ENCODE measurements around the gene CDC25C.
A peak's percentile ranks its signal among the peaks of the same experiment; 100 is the strongest.

Gene CDC25C

DNA sequence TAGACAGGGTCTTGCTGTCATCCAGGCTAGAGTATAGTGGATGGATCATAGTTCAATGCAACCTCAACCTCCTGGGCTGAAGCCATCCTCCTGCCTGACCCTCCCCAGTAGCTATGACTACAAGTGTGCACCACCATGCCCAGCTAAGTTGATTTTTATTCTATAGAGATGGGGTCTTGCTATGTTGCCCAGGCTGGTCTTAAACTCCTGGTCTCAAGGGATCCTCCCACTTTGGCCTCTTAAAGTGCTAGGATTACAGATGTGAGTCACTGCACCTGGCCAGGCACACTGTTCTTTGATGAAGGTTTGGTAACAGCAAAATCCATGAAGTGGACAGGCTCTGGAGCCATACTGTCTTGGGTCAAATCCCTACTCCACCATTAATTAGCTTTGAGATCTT is 50.7 kb downstream of the CDC25C start:
- H3K27ac ChIP-seq (ENCODE audit: insufficient read depth, low read length, poor library complexity, severe bottlenecking), result no peak overlapping the region
- H3K36me3 ChIP-seq (ENCODE audit: control insufficient read depth, insufficient read depth, low read length), result no peaks in the 10 kb centered on the region
- no peaks in the 10 kb centered on the region for H3K27me3 ChIP-seq (replicated peaks; ENCODE audit: control insufficient read depth, insufficient read depth, low read length, poor library complexity, severe bottlenecking)
- no peak for DNase-seq
- no peaks in the 10 kb centered on the region for H3K4me1 ChIP-seq (ENCODE audit: control insufficient read depth, insufficient read depth, low read length, poor library complexity, severe bottlenecking)
- H3K9me3 ChIP-seq (ENCODE audit: control insufficient read depth, low read length), result no peaks in the 10 kb centered on the region
- H3K4me3 ChIP-seq (ENCODE audit: insufficient read depth, low read depth, low read length, poor library complexity, severe bottlenecking), result no peak overlapping the region

GRCh38 chr5:138276402-138277054 is 55.1 kb downstream of the CDC25C start:
- no peak for DNase-seq
- Histone ChIP-seq H3K36me3 (ENCODE audit: control insufficient read depth, insufficient read depth, low read length) (no peaks in the 10 kb centered on the region), H3K9me3 (ENCODE audit: control insufficient read depth, low read length) (no peaks in the 10 kb centered on the region)

DNA sequence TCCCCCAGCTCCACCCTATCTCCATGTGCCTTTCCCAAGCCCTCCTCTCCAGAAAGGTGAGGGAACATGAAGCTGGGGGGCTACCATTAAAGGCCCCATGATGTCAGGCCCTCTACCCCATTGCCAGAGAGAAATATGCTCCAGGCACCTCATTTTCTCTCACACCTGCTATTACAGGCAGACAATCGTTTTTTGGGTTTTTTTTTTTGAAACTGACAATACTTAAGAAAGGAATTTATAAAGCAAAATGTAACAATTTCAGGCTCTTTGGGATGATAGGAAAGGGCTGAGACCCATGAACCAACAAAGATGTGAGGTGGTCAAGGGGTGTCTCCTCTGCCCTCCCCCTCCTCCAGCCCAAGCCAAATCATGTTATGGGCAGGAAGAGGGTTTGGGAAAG is 55.7 kb downstream of the CDC25C start:
- Histone ChIP-seq H3K36me3 (ENCODE audit: control insufficient read depth, insufficient read depth, low read length) (no peaks in the 10 kb centered on the region), H3K4me3 (ENCODE audit: insufficient read depth, low read depth, low read length, poor library complexity, severe bottlenecking) (no peak overlapping the region), H3K4me1 (ENCODE audit: control insufficient read depth, insufficient read depth, low read length, poor library complexity, severe bottlenecking) (no peaks in the 10 kb centered on the region), H3K9me3 (ENCODE audit: control insufficient read depth, low read length) (no peaks in the 10 kb centered on the region), H3K27ac (ENCODE audit: insufficient read depth, low read length, poor library complexity, severe bottlenecking) (no peak overlapping the region), H3K27me3 (replicated peaks; ENCODE audit: control insufficient read depth, insufficient read depth, low read length, poor library complexity, severe bottlenecking) (no peaks in the 10 kb centered on the region)
- DNase-seq, result no peak

More at GRCh38 chr5:138276402-138277054, 55.1 kb downstream of the CDC25C start:
- H3K4me3 ChIP-seq (ENCODE audit: insufficient read depth, low read depth, low read length, poor library complexity, severe bottlenecking), result no peak overlapping the region
- H3K27me3 ChIP-seq (replicated peaks; ENCODE audit: control insufficient read depth, insufficient read depth, low read length, poor library complexity, severe bottlenecking), result no peaks in the 10 kb centered on the region
- H3K27ac ChIP-seq (ENCODE audit: insufficient read depth, low read length, poor library complexity, severe bottlenecking), result no peak overlapping the region
- no peaks in the 10 kb centered on the region for H3K4me1 ChIP-seq (ENCODE audit: control insufficient read depth, insufficient read depth, low read length, poor library complexity, severe bottlenecking)

DNA sequence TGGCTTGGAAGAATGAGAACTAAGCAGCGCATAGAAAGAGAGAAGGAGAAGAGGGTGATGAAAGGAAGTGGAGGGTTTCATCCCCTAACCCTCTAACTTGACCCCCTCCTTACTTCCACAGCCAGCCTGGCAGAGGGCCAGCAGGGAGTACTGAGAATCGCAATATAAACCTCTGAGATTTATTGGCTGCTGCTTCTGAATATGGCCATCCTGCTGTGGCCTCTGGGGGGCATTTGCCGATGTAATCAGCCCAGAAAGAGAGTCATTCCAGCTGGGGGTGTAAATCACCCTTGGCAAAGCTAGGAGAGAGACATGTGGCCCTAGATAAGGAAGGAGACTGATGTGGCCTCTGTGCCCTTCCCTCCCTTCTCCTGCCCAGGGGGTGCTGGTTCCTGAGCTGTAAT is 56.2 kb downstream of the CDC25C start:
- Histone ChIP-seq H3K27me3 (replicated peaks; ENCODE audit: control insufficient read depth, insufficient read depth, low read length, poor library complexity, severe bottlenecking) (no peaks in the 10 kb centered on the region), H3K9me3 (ENCODE audit: control insufficient read depth, low read length) (no peaks in the 10 kb centered on the region), H3K27ac (ENCODE audit: insufficient read depth, low read length, poor library complexity, severe bottlenecking) (no peak overlapping the region), H3K36me3 (ENCODE audit: control insufficient read depth, insufficient read depth, low read length) (no peaks in the 10 kb centered on the region), H3K4me1 (ENCODE audit: control insufficient read depth, insufficient read depth, low read length, poor library complexity, severe bottlenecking) (no peaks in the 10 kb centered on the region), H3K4me3 (ENCODE audit: insufficient read depth, low read depth, low read length, poor library complexity, severe bottlenecking) (no peak overlapping the region)
- DNase-seq, result no peak

DNA sequence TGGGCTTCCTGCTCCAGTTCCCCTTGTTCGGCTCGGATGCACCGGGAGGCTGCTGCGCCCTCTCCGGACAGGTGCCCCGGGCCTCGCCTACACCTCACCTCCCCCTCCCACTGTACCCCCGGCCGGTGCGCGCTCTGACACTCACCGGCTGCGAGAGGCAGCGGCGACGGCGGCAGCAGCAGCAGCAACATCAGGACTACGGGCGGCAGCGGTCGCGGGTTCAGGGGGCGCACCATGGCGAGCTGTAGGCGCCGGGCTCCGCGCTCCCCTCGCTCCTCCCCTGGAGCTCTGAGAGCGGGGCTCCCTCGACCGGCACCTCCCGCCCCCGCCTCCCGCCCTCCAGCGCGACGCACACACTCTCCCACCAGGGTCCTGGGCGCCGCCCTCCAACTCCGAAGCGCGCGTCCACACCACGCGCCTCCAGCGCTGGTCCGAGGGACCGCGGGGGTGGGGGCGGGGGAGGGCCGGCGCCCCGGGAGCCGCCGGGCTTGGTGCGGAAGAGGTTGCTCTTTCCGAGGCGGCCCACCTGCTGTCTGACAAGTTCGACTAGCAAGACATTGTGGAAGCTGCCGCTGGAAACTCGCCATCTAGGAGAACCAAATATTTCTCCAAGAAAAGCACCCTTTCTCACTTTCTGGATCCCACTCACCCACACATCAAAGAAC is 57.3 kb downstream of the CDC25C start, which contains the start of gene GFRA3:
TSS of gene GFRA3 (minus strand) at position 433 of the 665 bp plus-strand sequence. CDS start at position 236, 197 bp downstream.
- no peak within 1 kb of the TSS for H3K27ac ChIP-seq (ENCODE audit: insufficient read depth, low read length, poor library complexity, severe bottlenecking)
- no peaks in the 10 kb centered on the region for H3K36me3 ChIP-seq (ENCODE audit: control insufficient read depth, insufficient read depth, low read length)
- no peaks in the 10 kb centered on the region for H3K27me3 ChIP-seq (replicated peaks; ENCODE audit: control insufficient read depth, insufficient read depth, low read length, poor library complexity, severe bottlenecking)
- DNase-seq, result no peak
- peak within 1 kb of the TSS; percentile 32 for H3K4me3 ChIP-seq (ENCODE audit: insufficient read depth, low read depth, low read length, poor library complexity, severe bottlenecking)
- no peaks in the 10 kb centered on the region for H3K9me3 ChIP-seq (ENCODE audit: control insufficient read depth, low read length)
- no peaks in the 10 kb centered on the region for H3K4me1 ChIP-seq (ENCODE audit: control insufficient read depth, insufficient read depth, low read length, poor library complexity, severe bottlenecking)

DNA sequence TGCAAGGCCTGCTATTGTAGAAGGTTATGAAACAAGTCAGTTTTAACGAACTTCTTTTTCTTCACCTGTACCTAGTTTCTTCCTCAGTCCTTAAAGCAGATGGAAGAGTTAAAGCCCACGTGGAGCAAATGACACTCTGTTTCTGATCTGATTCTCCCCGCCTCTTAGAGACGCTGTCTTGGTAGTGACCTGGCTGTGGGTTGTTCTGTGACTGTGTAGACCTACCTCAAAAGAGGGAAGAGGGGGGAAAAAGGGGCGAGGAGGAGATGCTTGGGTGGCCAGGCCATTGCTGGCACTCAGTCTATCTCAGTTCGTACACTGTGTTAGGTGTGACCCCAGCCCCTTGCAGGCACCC is 57.8 kb downstream of the CDC25C start:
- Histone ChIP-seq H3K27ac (ENCODE audit: insufficient read depth, low read length, poor library complexity, severe bottlenecking) (no peak overlapping the region), H3K9me3 (ENCODE audit: control insufficient read depth, low read length) (no peaks in the 10 kb centered on the region), H3K4me1 (ENCODE audit: control insufficient read depth, insufficient read depth, low read length, poor library complexity, severe bottlenecking) (no peaks in the 10 kb centered on the region), H3K27me3 (replicated peaks; ENCODE audit: control insufficient read depth, insufficient read depth, low read length, poor library complexity, severe bottlenecking) (no peaks in the 10 kb centered on the region), H3K4me3 (ENCODE audit: insufficient read depth, low read depth, low read length, poor library complexity, severe bottlenecking) (no peak overlapping the region), H3K36me3 (ENCODE audit: control insufficient read depth, insufficient read depth, low read length) (no peaks in the 10 kb centered on the region)
- no peak for DNase-seq

GRCh38 chr5:138272681-138273080 is 58.9 kb downstream of the CDC25C start:
- Histone ChIP-seq H3K4me3 (ENCODE audit: insufficient read depth, low read depth, low read length, poor library complexity, severe bottlenecking) (no peak overlapping the region), H3K9me3 (ENCODE audit: control insufficient read depth, low read length) (no peaks in the 10 kb centered on the region), H3K27ac (ENCODE audit: insufficient read depth, low read length, poor library complexity, severe bottlenecking) (no peak overlapping the region), H3K27me3 (replicated peaks; ENCODE audit: control insufficient read depth, insufficient read depth, low read length, poor library complexity, severe bottlenecking) (no peaks in the 10 kb centered on the region), H3K36me3 (ENCODE audit: control insufficient read depth, insufficient read depth, low read length) (no peaks in the 10 kb centered on the region), H3K4me1 (ENCODE audit: control insufficient read depth, insufficient read depth, low read length, poor library complexity, severe bottlenecking) (no peaks in the 10 kb centered on the region)
- DNase-seq, result no peak

GRCh38 chr5:138271281-138271680 is 60.3 kb downstream of the CDC25C start:
- Histone ChIP-seq H3K27ac (ENCODE audit: insufficient read depth, low read length, poor library complexity, severe bottlenecking) (no peak overlapping the region), H3K4me3 (ENCODE audit: insufficient read depth, low read depth, low read length, poor library complexity, severe bottlenecking) (no peak overlapping the region), H3K4me1 (ENCODE audit: control insufficient read depth, insufficient read depth, low read length, poor library complexity, severe bottlenecking) (no peaks in the 10 kb centered on the region), H3K27me3 (replicated peaks; ENCODE audit: control insufficient read depth, insufficient read depth, low read length, poor library complexity, severe bottlenecking) (no peaks in the 10 kb centered on the region), H3K36me3 (ENCODE audit: control insufficient read depth, insufficient read depth, low read length) (no peaks in the 10 kb centered on the region), H3K9me3 (ENCODE audit: control insufficient read depth, low read length) (no peaks in the 10 kb centered on the region)
- no peak for DNase-seq

DNA sequence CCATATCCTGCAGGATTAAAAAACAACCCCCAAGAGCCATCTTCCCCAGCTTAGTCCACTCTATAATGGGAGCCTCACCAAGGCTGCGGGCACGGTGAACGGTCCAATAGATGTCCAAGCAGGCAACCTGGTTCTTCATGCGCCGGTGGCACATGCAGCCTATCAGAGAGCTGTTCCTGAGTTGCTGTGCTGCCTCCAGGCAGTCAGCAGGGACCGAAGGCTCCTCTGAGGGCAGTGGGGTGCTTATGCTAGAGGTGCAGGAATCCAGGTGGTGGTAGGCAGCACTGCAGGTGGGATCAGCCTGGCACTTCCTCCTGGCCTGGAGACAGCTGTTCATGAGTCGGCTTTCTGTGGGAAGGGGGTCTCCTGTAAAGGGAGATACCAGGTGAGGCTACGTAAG is 67.4 kb downstream of the CDC25C start:
- Histone ChIP-seq H3K9me3 (ENCODE audit: control insufficient read depth, low read length) (no peaks in the 10 kb centered on the region), H3K4me1 (ENCODE audit: control insufficient read depth, insufficient read depth, low read length, poor library complexity, severe bottlenecking) (no peaks in the 10 kb centered on the region), H3K4me3 (ENCODE audit: insufficient read depth, low read depth, low read length, poor library complexity, severe bottlenecking) (no peak overlapping the region), H3K27ac (ENCODE audit: insufficient read depth, low read length, poor library complexity, severe bottlenecking) (no peak overlapping the region), H3K27me3 (replicated peaks; ENCODE audit: control insufficient read depth, insufficient read depth, low read length, poor library complexity, severe bottlenecking) (no peaks in the 10 kb centered on the region), H3K36me3 (ENCODE audit: control insufficient read depth, insufficient read depth, low read length) (no peaks in the 10 kb centered on the region)
- DNase-seq, result no peak

DNA sequence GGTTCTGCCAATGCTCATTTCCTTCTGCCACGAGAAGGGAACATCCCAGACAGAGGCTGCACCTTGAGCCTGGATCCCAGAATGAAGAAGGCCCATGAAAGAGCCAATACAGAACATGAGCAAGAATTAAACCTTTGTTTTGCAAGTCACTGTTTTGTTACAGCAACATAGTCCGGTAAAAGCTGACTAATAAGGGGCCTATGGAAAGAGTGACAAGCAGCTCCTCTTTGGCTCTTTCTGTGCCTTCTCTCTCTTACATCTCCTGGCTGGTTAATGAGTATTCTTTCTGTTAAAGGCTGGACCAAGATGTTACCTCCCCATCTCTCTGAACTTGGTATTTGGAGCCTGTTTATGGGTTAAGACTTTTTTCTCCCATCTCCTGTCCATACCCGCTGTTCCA is 68.0 kb downstream of the CDC25C start:
- no peak for DNase-seq
- Histone ChIP-seq H3K27ac (ENCODE audit: insufficient read depth, low read length, poor library complexity, severe bottlenecking) (no peak overlapping the region), H3K27me3 (replicated peaks; ENCODE audit: control insufficient read depth, insufficient read depth, low read length, poor library complexity, severe bottlenecking) (no peaks in the 10 kb centered on the region), H3K9me3 (ENCODE audit: control insufficient read depth, low read length) (no peaks in the 10 kb centered on the region), H3K36me3 (ENCODE audit: control insufficient read depth, insufficient read depth, low read length) (no peaks in the 10 kb centered on the region), H3K4me1 (ENCODE audit: control insufficient read depth, insufficient read depth, low read length, poor library complexity, severe bottlenecking) (no peaks in the 10 kb centered on the region), H3K4me3 (ENCODE audit: insufficient read depth, low read depth, low read length, poor library complexity, severe bottlenecking) (no peak overlapping the region)

All from effector memory CD4-positive, alpha-beta T cell (primary cell).